Endodermal cell (in vitro differentiated cells): ENCODE data around the gene CNTRL. TPM values are rescaled to one million over a fixed set of nuclear protein-coding genes. Genes with fewer than 3 reads are reported as not detected.

Experiments used
- DNase-seq: peaks from one replicate; pipeline ENCODE4 v3.0.0-alpha.2; 2017
- H3K27ac ChIP-seq: 2 replicates; pipeline ENCODE4 v1.5.1; 2013; ENCODE audit warnings: mild to moderate bottlenecking, low read depth, low read length, moderate library complexity
- H3K27me3 ChIP-seq: 2 replicates; pipeline ENCODE4 v1.6.1; 2013; ENCODE audit warnings: mild to moderate bottlenecking, low read length, moderate library complexity; ENCODE audit not compliant: insufficient read depth, control insufficient read depth, poor library complexity, severe bottlenecking
- H3K36me3 ChIP-seq: 2 replicates; pipeline ENCODE4 v1.7.0; 2013; ENCODE audit warnings: mild to moderate bottlenecking, low read length, moderate library complexity; ENCODE audit not compliant: control insufficient read depth, insufficient read depth
- H3K4me1 ChIP-seq: one replicate; pipeline ENCODE4 v1.7.0; 2013; ENCODE audit warnings: low read length; ENCODE audit not compliant: control insufficient read depth, insufficient read depth
- H3K4me3 ChIP-seq: 2 replicates; pipeline ENCODE4 v1.5.1; 2013; ENCODE audit warnings: mild to moderate bottlenecking, low read length, moderate library complexity
- H3K9ac ChIP-seq: 2 replicates; pipeline ENCODE4 v1.6.1; 2013; ENCODE audit warnings: mild to moderate bottlenecking, low read length, moderate library complexity; ENCODE audit not compliant: poor library complexity, severe bottlenecking; ENCODE audit errors: extremely low read depth
- H3K9me3 ChIP-seq: 2 replicates; pipeline ENCODE4 v1.6.1; 2013; ENCODE audit warnings: mild to moderate bottlenecking, low read length, moderate library complexity; ENCODE audit not compliant: control insufficient read depth
- H3K27ac Mint-ChIP-seq: 2 replicates; pipeline ENCODE4 v1.8.0; 2020; ENCODE audit warnings: mixed read lengths
- H3K27me3 Mint-ChIP-seq: 2 replicates; pipeline ENCODE4 v1.8.0; 2021; ENCODE audit warnings: mild to moderate bottlenecking, mixed read lengths; ENCODE audit not compliant: insufficient read depth
- H3K36me3 Mint-ChIP-seq: 2 replicates; pipeline ENCODE4 v1.8.0; 2020; ENCODE audit warnings: low read depth, mixed read lengths
- H3K4me1 Mint-ChIP-seq: 2 replicates; pipeline ENCODE4 v1.8.0; 2020; ENCODE audit warnings: mixed read lengths
- H3K4me3 Mint-ChIP-seq: 2 replicates; pipeline ENCODE4 v1.8.0; 2020; ENCODE audit warnings: mild to moderate bottlenecking, moderate library complexity, mixed read lengths
- H3K9me3 Mint-ChIP-seq: 2 replicates; pipeline ENCODE4 v1.8.0; 2020; ENCODE audit warnings: mild to moderate bottlenecking, mixed read lengths
- WGBS, 2 experiments: methylation state at CpG; one replicate each; pipeline versions ENCODE4 v1.1.5 to v1.1.7; 2013; ENCODE audit warnings: missing lambda C conversion rate in 2 of 2, mixed read lengths in 1 of 2; ENCODE audit not compliant: insufficient coverage in 1 of 2, insufficient read length in 1 of 2; 5-methylcytosine and 5-hydroxymethylcytosine counted together
- total RNA-seq, 2 donors: library from RNA; stranded (reverse); fragmentation: NEBNext Ultra II Directional in 1 of 2; extraction: Animal tissue kit (Norgen Biotek cat#: 25700) in 1 of 2; gene quantifications; 2 replicates in 1 of 2; 3 replicates in 1 of 2; pipeline ENCODE4 v1.2.1, GENCODE V29; 2021
- TF ChIP-seq, protein P1 (sequence below): fragments of 200-600 bp; sonication (generic); conservative IDR thresholded peaks from 2 replicates; pipeline ENCODE4 v1.5.0; 2021; ENCODE audit warnings: antibody characterized with exemption, mild to moderate bottlenecking

CNTRL gene
- total RNA-seq, 2 donors from 2014 or later: 18.0 to 21.0 TPM

DNA sequence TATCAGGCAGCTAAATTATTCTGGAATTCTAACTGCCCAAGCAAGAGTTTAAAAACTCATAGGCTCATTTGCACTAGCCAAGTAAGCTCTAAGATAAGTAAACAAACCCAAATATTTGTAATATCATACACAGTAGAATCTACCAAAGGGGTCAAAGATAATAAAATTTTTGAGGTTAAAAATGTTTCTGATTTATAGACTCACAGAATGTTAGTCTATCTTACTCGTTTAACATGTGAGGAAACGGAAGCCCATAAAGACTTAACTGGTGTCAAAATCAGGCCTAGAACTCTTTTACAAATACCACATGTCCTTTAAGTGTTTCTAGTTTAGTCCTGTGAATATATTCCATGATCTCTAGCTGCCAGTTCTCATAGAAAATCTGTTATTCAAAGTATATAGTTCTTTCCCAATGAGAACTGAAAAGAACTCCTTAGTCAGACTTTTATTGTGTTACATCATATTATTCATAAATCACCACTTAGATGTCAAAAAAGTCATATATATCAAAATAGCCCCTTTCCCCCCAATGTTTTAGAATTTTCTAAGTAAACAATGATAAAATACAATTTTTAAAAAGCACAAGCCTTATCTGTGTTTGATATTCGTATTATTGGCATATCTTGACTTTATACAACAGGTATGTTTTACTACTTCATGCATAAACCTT lies 113.0 kb downstream of the CNTRL start:
- Histone ChIP-seq H3K4me1 (no peaks in the 10 kb centered on the region), H3K9ac (no peak overlapping the region), H3K27ac (no peak overlapping the region), H3K27me3 (no peaks in the 10 kb centered on the region), H3K9me3 (no peaks in the 10 kb centered on the region), H3K36me3 (peaks cover 33% of the 10 kb centered on the region), H3K4me3 (no peak overlapping the region)
- H3K36me3 Mint-ChIP-seq: peaks cover 8% of the 10 kb centered on the region
- H3K4me3 Mint-ChIP-seq: no peak overlapping the region
- TF ChIP-seq, protein P1, sequence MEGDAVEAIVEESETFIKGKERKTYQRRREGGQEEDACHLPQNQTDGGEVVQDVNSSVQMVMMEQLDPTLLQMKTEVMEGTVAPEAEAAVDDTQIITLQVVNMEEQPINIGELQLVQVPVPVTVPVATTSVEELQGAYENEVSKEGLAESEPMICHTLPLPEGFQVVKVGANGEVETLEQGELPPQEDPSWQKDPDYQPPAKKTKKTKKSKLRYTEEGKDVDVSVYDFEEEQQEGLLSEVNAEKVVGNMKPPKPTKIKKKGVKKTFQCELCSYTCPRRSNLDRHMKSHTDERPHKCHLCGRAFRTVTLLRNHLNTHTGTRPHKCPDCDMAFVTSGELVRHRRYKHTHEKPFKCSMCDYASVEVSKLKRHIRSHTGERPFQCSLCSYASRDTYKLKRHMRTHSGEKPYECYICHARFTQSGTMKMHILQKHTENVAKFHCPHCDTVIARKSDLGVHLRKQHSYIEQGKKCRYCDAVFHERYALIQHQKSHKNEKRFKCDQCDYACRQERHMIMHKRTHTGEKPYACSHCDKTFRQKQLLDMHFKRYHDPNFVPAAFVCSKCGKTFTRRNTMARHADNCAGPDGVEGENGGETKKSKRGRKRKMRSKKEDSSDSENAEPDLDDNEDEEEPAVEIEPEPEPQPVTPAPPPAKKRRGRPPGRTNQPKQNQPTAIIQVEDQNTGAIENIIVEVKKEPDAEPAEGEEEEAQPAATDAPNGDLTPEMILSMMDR: no peak
- peaks cover 22% of the 10 kb centered on the region for H3K4me1 Mint-ChIP-seq
- DNase-seq: no peak
- 95% methylated on average over 3 of the region's 3 CpGs; no CpG with 5 or more reads in 1 of the 2 experiments for WGBS, 2 experiments
- no peak overlapping the region for H3K27ac Mint-ChIP-seq
- no peaks in the 10 kb centered on the region for H3K27me3 Mint-ChIP-seq
- H3K9me3 Mint-ChIP-seq: no peaks in the 10 kb centered on the region

DNA sequence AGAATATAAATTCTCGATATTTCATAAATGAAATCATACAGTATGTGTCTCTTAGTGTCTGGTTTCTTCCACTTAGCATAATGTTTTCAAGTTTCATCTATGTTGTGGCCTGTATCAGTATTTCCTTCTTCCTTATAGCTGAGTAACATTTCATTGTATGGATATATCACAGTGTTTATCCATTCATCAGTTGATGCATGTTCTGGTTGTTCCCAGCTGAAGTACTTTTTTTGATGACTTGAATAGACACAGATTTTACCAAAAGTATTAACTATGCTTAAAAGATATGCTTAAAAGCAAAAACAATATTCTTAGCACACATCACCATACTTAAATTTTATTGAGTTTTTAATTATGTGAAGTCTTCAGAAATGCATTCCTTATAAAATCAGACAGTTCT lies 114.3 kb downstream of the CNTRL start:
- H3K27me3 ChIP-seq: no peaks in the 10 kb centered on the region
- Mint-ChIP-seq H3K27me3 (no peaks in the 10 kb centered on the region), H3K27ac (no peak overlapping the region), H3K4me1 (peaks cover 22% of the 10 kb centered on the region), H3K9me3 (no peaks in the 10 kb centered on the region), H3K4me3 (no peak overlapping the region), H3K36me3 (no peaks in the 10 kb centered on the region)
- TF ChIP-seq, protein P1: no peak
- H3K9ac ChIP-seq: no peak overlapping the region
- WGBS, 2 experiments: 100% methylated on average over 1 of the region's 1 CpG
- DNase-seq: no peak
- H3K36me3 ChIP-seq: peaks cover 20% of the 10 kb centered on the region
- H3K27ac ChIP-seq: no peak overlapping the region
- no peaks in the 10 kb centered on the region for H3K9me3 ChIP-seq
- no peaks in the 10 kb centered on the region for H3K4me1 ChIP-seq
- no peak overlapping the region for H3K4me3 ChIP-seq

DNA sequence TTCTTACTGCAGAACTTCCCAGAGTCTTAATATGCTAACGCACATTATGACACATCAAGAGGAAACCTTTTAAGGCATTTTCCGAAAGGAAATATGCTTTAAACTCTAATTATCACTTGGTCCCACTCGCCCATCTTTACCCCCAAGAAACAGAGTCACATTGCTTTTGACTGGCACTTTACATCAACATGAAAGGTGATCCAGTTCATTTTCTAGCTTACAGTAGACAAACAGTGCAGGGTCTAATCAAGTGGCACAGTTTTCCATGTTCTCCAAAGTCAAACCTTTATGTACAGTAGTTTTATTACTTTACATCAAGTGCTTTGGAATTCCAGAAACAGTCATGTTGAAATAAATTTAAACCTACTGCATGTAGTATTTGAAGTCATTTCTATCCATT lies 114.9 kb downstream of the CNTRL start:
- no peaks in the 10 kb centered on the region for H3K27me3 ChIP-seq
- peaks cover 15% of the 10 kb centered on the region for H3K36me3 ChIP-seq
- Mint-ChIP-seq H3K9me3 (no peaks in the 10 kb centered on the region), H3K27me3 (no peaks in the 10 kb centered on the region), H3K36me3 (no peaks in the 10 kb centered on the region), H3K4me1 (peaks cover 18% of the 10 kb centered on the region), H3K27ac (no peak overlapping the region), H3K4me3 (no peak overlapping the region)
- WGBS, 2 experiments: 95 to 97% methylated on average over 3 of the region's 3 CpGs
- no peak for DNase-seq
- H3K9ac ChIP-seq: no peak overlapping the region
- no peak overlapping the region for H3K27ac ChIP-seq
- no peak overlapping the region for H3K4me3 ChIP-seq
- H3K9me3 ChIP-seq: no peaks in the 10 kb centered on the region
- no peaks in the 10 kb centered on the region for H3K4me1 ChIP-seq
- TF ChIP-seq, protein P1: no peak
